ENCODE measurements around the gene PURB. TPM values are rescaled to one million over a fixed set of nuclear protein-coding genes. Genes with fewer than 3 reads are reported as not detected.
"Not testable (repeated sequence)": the region's sequence is repeated elsewhere in the genome, so short reads cannot be mapped to it uniquely, and the experiment has no call there.

PURB gene
- polyA plus RNA-seq, 1 donor (not counting 4 experiments of a cell fraction or from before 2014, with no cell fraction given): 7.7 TPM

GRCh38 chr7:44845451-44845850 is 39.9 kb downstream of the PURB start:
- Histone ChIP-seq H3K4me1 (ENCODE audit: control insufficient read depth, extremely low read depth, insufficient read depth, low read length) (peaks cover 12% of the 10 kb centered on the region), H3K4me2 (ENCODE audit: control insufficient read depth, extremely low read depth, insufficient read depth, low read depth, low read length) (peak overlapping the region; percentile 81), H3K27me3 (ENCODE audit: control insufficient read depth, extremely low read depth, insufficient read depth, low read length) (no peaks in the 10 kb centered on the region), H3K36me3 (ENCODE audit: control insufficient read depth in 2 of 2, extremely low read depth in 1 of 2, insufficient read depth in 2 of 2, low read length in 2 of 2) (peaks cover 0 to 4% of the 10 kb centered on the region in 2 experiments), H3K9me1 (ENCODE audit: control insufficient read depth, extremely low read depth, insufficient read depth, low read length) (no peaks in the 10 kb centered on the region), H3K9ac (ENCODE audit: control insufficient read depth, extremely low read depth, insufficient read depth, low read length) (no peak overlapping the region), H3K79me2 (ENCODE audit: control insufficient read depth, insufficient read depth, low read length) (peaks cover 67% of the 10 kb centered on the region), H2AFZ (ENCODE audit: control insufficient read depth, low read length) (no peak overlapping the region), H3K27ac (ENCODE audit: control insufficient read depth, insufficient read depth, low read length) (no peak overlapping the region), H3K4me3 (ENCODE audit: control insufficient read depth in 2 of 3, extremely low read depth in 1 of 3, insufficient read depth in 2 of 3, low read depth in 1 of 3, low read length in 3 of 3) (peak overlapping the region in 1 of 3 experiments; percentile 9), H3K9me3 (ENCODE audit: control insufficient read depth, low read depth, low read length) (no peaks in the 10 kb centered on the region), H4K20me1 (ENCODE audit: control insufficient read depth, extremely low read depth, insufficient read depth, low read length) (no peaks in the 10 kb centered on the region)
- FAIRE-seq: no peak
- dilution Hi-C loops (cut with MboI; ENCODE audit: extremely low pct_ligation_motif_present, low sequenced_read_pairs): no loop called here
- TF ChIP-seq CTCF (optimal IDR thresholded peaks at IDR 0.05 in 1 of 3, IDR thresholded peaks at IDR 0.05 in 1 of 3, conservative IDR thresholded peaks at IDR 0.05 in 1 of 3; ENCODE audit: extremely low read depth in 1 of 3, insufficient read depth in 2 of 3, low read length in 3 of 3) (no peak), EZH2 (IDR thresholded peaks at IDR 0.05; ENCODE audit: low read length) (no peak)
- no peak for DNase-seq (ENCODE audit: low read depth, low spot score)

- H4K20me1 ChIP-seq (ENCODE audit: control insufficient read depth, extremely low read depth, insufficient read depth, low read length); H3K4me3 ChIP-seq (ENCODE audit: control insufficient read depth in 2 of 3, extremely low read depth in 1 of 3, insufficient read depth in 2 of 3, low read depth in 1 of 3, low read length in 3 of 3); DNase-seq (ENCODE audit: low read depth, low spot score); H3K9ac ChIP-seq (ENCODE audit: control insufficient read depth, extremely low read depth, insufficient read depth, low read length); dilution Hi-C loops (cut with MboI; ENCODE audit: extremely low pct_ligation_motif_present, low sequenced_read_pairs); H3K4me2 ChIP-seq (ENCODE audit: control insufficient read depth, extremely low read depth, insufficient read depth, low read depth, low read length); H3K27ac ChIP-seq (ENCODE audit: control insufficient read depth, insufficient read depth, low read length); H2AFZ ChIP-seq (ENCODE audit: control insufficient read depth, low read length); H3K27me3 ChIP-seq (ENCODE audit: control insufficient read depth, extremely low read depth, insufficient read depth, low read length); H3K9me1 ChIP-seq (ENCODE audit: control insufficient read depth, extremely low read depth, insufficient read depth, low read length); FAIRE-seq; H3K4me1 ChIP-seq (ENCODE audit: control insufficient read depth, extremely low read depth, insufficient read depth, low read length); H3K36me3 ChIP-seq (ENCODE audit: control insufficient read depth in 2 of 2, extremely low read depth in 1 of 2, insufficient read depth in 2 of 2, low read length in 2 of 2); H3K9me3 ChIP-seq (ENCODE audit: control insufficient read depth, low read depth, low read length): not testable (repeated sequence)
- peaks cover 78% of the 10 kb centered on the region for H3K79me2 ChIP-seq (ENCODE audit: control insufficient read depth, insufficient read depth, low read length)
Observed at GRCh38 chr7:44843440-44843839, 41.9 kb downstream of the PURB start.

- FAIRE-seq; H3K4me3 ChIP-seq (ENCODE audit: control insufficient read depth in 2 of 3, extremely low read depth in 1 of 3, insufficient read depth in 2 of 3, low read depth in 1 of 3, low read length in 3 of 3); DNase-seq (ENCODE audit: low read depth, low spot score); H4K20me1 ChIP-seq (ENCODE audit: control insufficient read depth, extremely low read depth, insufficient read depth, low read length); H3K9me3 ChIP-seq (ENCODE audit: control insufficient read depth, low read depth, low read length); H3K27me3 ChIP-seq (ENCODE audit: control insufficient read depth, extremely low read depth, insufficient read depth, low read length); H3K9ac ChIP-seq (ENCODE audit: control insufficient read depth, extremely low read depth, insufficient read depth, low read length); H3K4me2 ChIP-seq (ENCODE audit: control insufficient read depth, extremely low read depth, insufficient read depth, low read depth, low read length); dilution Hi-C loops (cut with MboI; ENCODE audit: extremely low pct_ligation_motif_present, low sequenced_read_pairs); H3K36me3 ChIP-seq (ENCODE audit: control insufficient read depth in 2 of 2, extremely low read depth in 1 of 2, insufficient read depth in 2 of 2, low read length in 2 of 2); H3K9me1 ChIP-seq (ENCODE audit: control insufficient read depth, extremely low read depth, insufficient read depth, low read length); H2AFZ ChIP-seq (ENCODE audit: control insufficient read depth, low read length); H3K4me1 ChIP-seq (ENCODE audit: control insufficient read depth, extremely low read depth, insufficient read depth, low read length); H3K27ac ChIP-seq (ENCODE audit: control insufficient read depth, insufficient read depth, low read length): not testable (repeated sequence)
- H3K79me2 ChIP-seq (ENCODE audit: control insufficient read depth, insufficient read depth, low read length): peaks cover 80% of the 10 kb centered on the region
Observed at GRCh38 chr7:44842675-44843074, 42.7 kb downstream of the PURB start.
